ENCODE results near the gene FOXA3. TPM values are rescaled to one million over a fixed set of nuclear protein-coding genes. Genes with fewer than 3 reads are reported as not detected.

Gene FOXA3
- total and polyA plus RNA-seq, 8 donors = 19.8 to 45.0 (median 25.8) TPM

DNA sequence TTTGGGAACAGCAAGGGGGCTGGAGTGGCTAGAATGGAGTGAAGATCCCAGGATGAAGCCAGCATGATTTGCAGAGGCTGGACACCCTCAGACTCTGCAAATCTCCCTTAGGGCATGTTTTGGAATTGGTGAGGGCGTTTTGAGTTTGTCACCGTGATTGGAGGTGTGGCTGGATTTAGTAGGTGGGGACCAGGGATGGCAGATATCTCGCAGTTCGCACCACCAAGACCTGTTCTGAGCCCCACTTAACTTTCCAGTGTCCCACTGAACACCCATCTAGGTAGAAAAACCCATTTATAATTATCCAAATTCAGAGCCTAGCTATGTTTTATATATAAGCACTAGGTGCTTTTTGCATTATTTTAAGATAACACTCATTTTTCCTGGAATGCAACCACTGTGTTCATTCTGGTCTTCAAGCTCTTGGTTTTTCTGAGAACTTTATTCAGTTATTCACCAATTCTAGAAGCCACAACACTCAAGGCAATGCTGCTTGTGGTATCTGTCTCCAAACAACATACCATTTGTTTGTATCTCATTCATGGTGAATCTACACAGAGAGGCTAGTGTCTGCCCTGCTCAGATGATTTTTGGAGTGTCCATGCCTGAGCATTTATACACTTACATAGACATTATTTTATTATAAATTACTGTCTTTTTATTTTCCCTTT is 53.4 kb downstream of the FOXA3 start:
- H3K27me3 ChIP-seq = no peaks in the 10 kb centered on the region
- ATAC-seq (no peak), FAIRE-seq (no peak), DNase-seq (no peak)
- H3K4me1 ChIP-seq = no peaks in the 10 kb centered on the region
- intact Hi-C loops (cut with DNase I) = no loop called here
- H3K27ac ChIP-seq = no peak overlapping the region
- WGBS, 2 donors = 57 to 68% methylated on average over 4 of the region's 4 CpGs
- H3K9me3 ChIP-seq = no peaks in the 10 kb centered on the region
- H3K4me3 ChIP-seq = no peak overlapping the region
- H3K36me3 ChIP-seq = no peaks in the 10 kb centered on the region
- TF ChIP-seq CTCF (IDR thresholded peaks at IDR 0.05) = no peak

DNA sequence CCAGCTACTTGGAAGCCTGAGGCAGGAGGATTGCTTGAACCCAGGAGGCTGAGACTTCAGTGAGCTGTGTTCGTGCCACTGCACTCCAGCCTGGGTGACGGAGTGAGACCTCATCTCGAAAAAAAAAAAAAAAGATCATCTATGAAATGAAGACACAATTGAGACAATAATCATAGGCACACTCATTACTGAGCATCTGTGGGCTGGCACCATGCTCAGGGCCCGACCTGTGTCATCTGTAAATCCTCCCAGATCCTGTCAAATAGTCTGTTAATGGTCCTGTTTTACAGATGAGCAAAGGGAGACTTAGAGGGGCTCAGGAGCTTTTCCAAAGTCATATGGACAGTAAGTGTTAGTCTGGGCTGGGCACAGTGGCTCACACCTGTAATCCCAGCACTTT is 54.6 kb downstream of the FOXA3 start:
- TF ChIP-seq CTCF (IDR thresholded peaks at IDR 0.05) = no peak
- Histone ChIP-seq H3K9me3 (no peaks in the 10 kb centered on the region), H3K27me3 (no peaks in the 10 kb centered on the region), H3K36me3 (no peaks in the 10 kb centered on the region), H3K27ac (no peak overlapping the region), H3K4me1 (no peaks in the 10 kb centered on the region), H3K4me3 (no peak overlapping the region)
- 45 to 60% methylated on average over 4 of the region's 4 CpGs for WGBS, 2 donors
- FAIRE-seq = no peak
- DNase-seq = no peak
- no peak for ATAC-seq
- intact Hi-C loops (cut with DNase I) = no loop called here

DNA sequence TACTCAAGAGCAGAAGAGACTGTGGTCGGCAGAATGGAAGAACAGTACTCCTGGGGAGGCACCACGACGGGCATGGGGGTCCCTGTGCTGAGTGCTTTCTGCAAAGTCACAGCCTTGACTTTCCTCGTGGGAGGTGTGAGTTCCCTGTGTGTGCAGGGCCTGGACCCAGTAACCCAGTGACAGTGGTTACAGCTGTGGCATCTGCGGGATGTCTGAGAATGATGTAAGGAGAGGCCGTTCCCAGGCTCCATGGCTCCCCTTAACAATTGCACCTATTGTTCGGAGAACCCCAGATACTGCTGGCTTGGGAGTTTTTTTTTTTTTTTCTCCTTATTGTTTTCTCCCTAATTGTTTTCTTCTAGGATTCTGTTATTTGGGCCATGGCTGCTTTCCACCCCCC is 55.6 kb downstream of the FOXA3 start:
- Histone ChIP-seq H3K27me3 (no peaks in the 10 kb centered on the region), H3K4me1 (no peaks in the 10 kb centered on the region), H3K4me3 (no peak overlapping the region), H3K36me3 (no peaks in the 10 kb centered on the region), H3K9me3 (no peaks in the 10 kb centered on the region), H3K27ac (no peak overlapping the region)
- 31 to 33% methylated on average over 7 of the region's 7 CpGs for WGBS, 2 donors
- TF ChIP-seq CTCF (IDR thresholded peaks at IDR 0.05) = no peak
- ATAC-seq (no peak), FAIRE-seq (no peak), DNase-seq (no peak)
- intact Hi-C loops (cut with DNase I) = no loop called here

GRCh38 chr19:45920458-45920857 is 56.3 kb downstream of the FOXA3 start:
- intact Hi-C loops (cut with DNase I) = no loop called here
- ATAC-seq (no peak), FAIRE-seq (no peak), DNase-seq (no peak)
- H3K9me3 ChIP-seq = no peaks in the 10 kb centered on the region
- H3K27ac ChIP-seq = no peak overlapping the region
- no peaks in the 10 kb centered on the region for H3K4me1 ChIP-seq
- H3K36me3 ChIP-seq = no peaks in the 10 kb centered on the region
- 59% methylated on average over 8 of the region's 8 CpGs for WGBS, 2 donors
- no peak for TF ChIP-seq CTCF (IDR thresholded peaks at IDR 0.05)
- H3K4me3 ChIP-seq = no peak overlapping the region
- H3K27me3 ChIP-seq = no peaks in the 10 kb centered on the region

- Histone ChIP-seq H3K27ac (no peak overlapping the region), H3K36me3 (no peaks in the 10 kb centered on the region), H3K27me3 (no peaks in the 10 kb centered on the region), H3K9me3 (no peaks in the 10 kb centered on the region), H3K4me3 (no peak overlapping the region), H3K4me1 (no peaks in the 10 kb centered on the region)
- TF ChIP-seq CTCF (IDR thresholded peaks at IDR 0.05) = no peak
- intact Hi-C loops (cut with DNase I) = no loop called here
- no peak for FAIRE-seq
- no peak for ATAC-seq
- no peak for DNase-seq
- WGBS, 2 donors = 74 to 81% methylated on average over 9 of the region's 9 CpGs
Observed at GRCh38 chr19:45922281-45922680, 58.2 kb downstream of the FOXA3 start.

Other genes with a start within 250 kb of the FOXA3 start
- 10 to 100 TPM; 20.9 to 51.2 (median 28.3) TPM for gene EML2, start 224.9 kb upstream of the FOXA3 start, total RNA-seq
- gene EML2, start 224.9 kb upstream of the FOXA3 start, polyA plus RNA-seq = 10 to 100 TPM; 47.8 to 51.0 TPM
- gene GIPR, start 196.1 kb upstream of the FOXA3 start, total RNA-seq = 10 to 100 TPM in 1 of 6 donors, 1 to 10 TPM in 5; 2.6 to 10.1 (median 6.6) TPM
- gene GIPR, start 196.1 kb upstream of the FOXA3 start, polyA plus RNA-seq = 10 to 100 TPM; 28.7 to 49.0 TPM
- 100 to 1,000 TPM in 5 of 6 donors, 10 to 100 TPM in 1; 77.6 to 141 (median 133) TPM for gene SNRPD2, start 172.4 kb upstream of the FOXA3 start, total RNA-seq
- 100 to 1,000 TPM; 125 to 183 TPM for gene SNRPD2, start 172.4 kb upstream of the FOXA3 start, polyA plus RNA-seq
- gene QPCTL, start 171.7 kb upstream of the FOXA3 start, total RNA-seq = 1 to 10 TPM; 3.4 to 6.3 (median 4.9) TPM
- 1 to 10 TPM; 5.5 to 7.3 TPM for gene QPCTL, start 171.7 kb upstream of the FOXA3 start, polyA plus RNA-seq
- gene FBXO46, start 133.4 kb upstream of the FOXA3 start, total RNA-seq = 10 to 100 TPM in 4 of 6 donors, 1 to 10 TPM in 2; 6.7 to 11.3 (median 10.7) TPM
- gene FBXO46, start 133.4 kb upstream of the FOXA3 start, polyA plus RNA-seq = 1 to 10 TPM; 8.3 to 8.7 TPM
- gene MEIOSIN, start 130.9 kb upstream of the FOXA3 start, total RNA-seq = not detected
- gene MEIOSIN, start 130.9 kb upstream of the FOXA3 start, polyA plus RNA-seq = not detected
- gene SIX5, start 95.1 kb upstream of the FOXA3 start, total RNA-seq = 10 to 100 TPM; 18.7 to 38.2 (median 28.0) TPM
- gene SIX5, start 95.1 kb upstream of the FOXA3 start, polyA plus RNA-seq = 10 to 100 TPM; 25.1 to 42.5 TPM
- gene DMPK, start 81.8 kb upstream of the FOXA3 start, total RNA-seq = 10 to 100 TPM; 27.0 to 74.7 (median 37.7) TPM
- gene DMPK, start 81.8 kb upstream of the FOXA3 start, polyA plus RNA-seq = 100 to 1,000 TPM; 147 to 293 TPM
- gene DMWD, start 71.5 kb upstream of the FOXA3 start, total RNA-seq = 10 to 100 TPM; 14.3 to 23.0 (median 18.6) TPM
- gene DMWD, start 71.5 kb upstream of the FOXA3 start, polyA plus RNA-seq = 10 to 100 TPM; 14.2 to 39.8 TPM
- gene RSPH6A, start 49.0 kb upstream of the FOXA3 start, total RNA-seq = under 1 TPM in 1 of 6 donors, not detected in 5; 0.08 TPM
- gene RSPH6A, start 49.0 kb upstream of the FOXA3 start, polyA plus RNA-seq = under 1 TPM in 1 of 2 donors, not detected in 1; 0.08 TPM
- gene SYMPK, start 1.2 kb upstream of the FOXA3 start, total RNA-seq = 10 to 100 TPM; 25.7 to 44.7 (median 28.5) TPM
- gene SYMPK, start 1.2 kb upstream of the FOXA3 start, polyA plus RNA-seq = 100 to 1,000 TPM; 133 to 142 TPM
- gene IRF2BP1, start 21.8 kb downstream of the FOXA3 start, total RNA-seq = 10 to 100 TPM; 10.0 to 19.4 (median 14.7) TPM
- gene IRF2BP1, start 21.8 kb downstream of the FOXA3 start, polyA plus RNA-seq = 10 to 100 TPM; 13.3 to 21.5 TPM
- 1 to 10 TPM; 3.6 to 5.6 (median 4.4) TPM for gene MYPOP, start 38.3 kb downstream of the FOXA3 start, total RNA-seq
- gene MYPOP, start 38.3 kb downstream of the FOXA3 start, polyA plus RNA-seq = 1 to 10 TPM; 5.2 to 6.9 TPM
- gene NANOS2, start 50.5 kb downstream of the FOXA3 start, total RNA-seq = not detected
- gene NANOS2, start 50.5 kb downstream of the FOXA3 start, polyA plus RNA-seq = not detected
- 1 to 10 TPM in 4 of 6 donors, under 1 TPM in 2; 0.43 to 1.5 (median 1.2) TPM for gene NOVA2, start 109.5 kb downstream of the FOXA3 start, total RNA-seq
- gene NOVA2, start 109.5 kb downstream of the FOXA3 start, polyA plus RNA-seq = 1 to 10 TPM; 1.7 to 2.6 TPM
- 10 to 100 TPM in 1 of 6 donors, 1 to 10 TPM in 5; 4.9 to 13.4 (median 8.4) TPM for gene CCDC61, start 131.1 kb downstream of the FOXA3 start, total RNA-seq
- 10 to 100 TPM; 18.5 to 19.9 TPM for gene CCDC61, start 131.1 kb downstream of the FOXA3 start, polyA plus RNA-seq
- gene PGLYRP1, start 158.7 kb downstream of the FOXA3 start, total RNA-seq = under 1 TPM in 1 of 6 donors, not detected in 5; 0.20 TPM
- not detected for gene PGLYRP1, start 158.7 kb downstream of the FOXA3 start, polyA plus RNA-seq
- under 1 TPM in 2 of 6 donors, not detected in 4; 0.15 to 0.28 TPM for gene IGFL4, start 176.7 kb downstream of the FOXA3 start, total RNA-seq
- gene IGFL4, start 176.7 kb downstream of the FOXA3 start, polyA plus RNA-seq = under 1 TPM; 0.04 to 0.21 TPM

All from pancreas (tissue), 10 donors.